Sigmoid colon (tissue), 7 donors: ENCODE results near the gene LACTBL1. TPM values are rescaled to one million over a fixed set of nuclear protein-coding genes. Genes with fewer than 3 reads are reported as not detected.

Experiments used
- DNase-seq: peaks from one replicate; pipeline ENCODE4 v3.0.0-alpha.2; 2019
- H3K27ac ChIP-seq, 4 donors: fragments of 200-600 bp; sonication (generic); one replicate each; pipeline ENCODE4 v1.5.1; 2016 to 2019; ENCODE audit warnings: mild to moderate bottlenecking in 1 of 4
- H3K27me3 ChIP-seq, 3 donors: fragments of 200-600 bp; sonication (generic); one replicate each; pipeline ENCODE4 v1.5.1; 2019; ENCODE audit warnings: mild to moderate bottlenecking in 1 of 3
- H3K36me3 ChIP-seq, 4 donors: fragments of 200-600 bp; sonication (generic); one replicate each; pipeline ENCODE4 v1.5.1; 2016 to 2019
- H3K4me1 ChIP-seq, 4 donors: fragments of 200-600 bp; sonication (generic); one replicate each; pipeline ENCODE4 v1.5.1; 2017 to 2019
- H3K4me3 ChIP-seq, 4 donors: fragments of 200-600 bp; sonication (generic); one replicate each; pipeline ENCODE4 v1.5.1; 2017 to 2019; ENCODE audit warnings: mild to moderate bottlenecking in 2 of 4, moderate library complexity in 1 of 4
- H3K9me3 ChIP-seq, 4 donors: fragments of 200-600 bp in 3 of 4; sonication (generic) in 3 of 4; one replicate each; pipeline versions ENCODE4 v1.5.1 to v1.6.1; 2013 to 2019
- CTCF ChIP-seq, 4 experiments: fragments of 450-650 bp in 3 of 4; fragments of 200-600 bp in 1 of 4; IDR thresholded peaks; one replicate each; pipeline ENCODE4 v1.5.1; 2016 to 2019; ENCODE audit warnings: antibody characterized with exemption in 4 of 4, mild to moderate bottlenecking in 3 of 4, moderate library complexity in 2 of 4
- EP300 ChIP-seq, 4 donors: sonication (generic); formaldehyde crosslinking; IDR thresholded peaks; one replicate each; pipeline ENCODE4 v1.6.1; 2017; ENCODE audit warnings: antibody characterized with exemption in 4 of 4
- POLR2A ChIP-seq, 2 donors: fragments of 450-650 bp; IDR thresholded peaks; one replicate each; pipeline ENCODE4 v1.6.1; 2016; ENCODE audit warnings: antibody characterized with exemption in 2 of 2, mild to moderate bottlenecking in 2 of 2, moderate library complexity in 2 of 2
- POLR2AphosphoS5 ChIP-seq, 4 donors: sonication (generic); formaldehyde crosslinking; IDR thresholded peaks; one replicate each; pipeline ENCODE4 v1.6.1; 2017; ENCODE audit warnings: antibody characterized with exemption in 4 of 4
- WGBS, 2 donors: extraction: QIAGEN DNeasy Blood & Tissue Kit; methylation state at CpG; one replicate each; pipeline ENCODE4 v1.1.7; 2013; 5-methylcytosine and 5-hydroxymethylcytosine counted together
- intact Hi-C: fragments of 100-400 bp; cut with DNase I; formaldehyde crosslinking; loops from one replicate; pipeline ENCODE4 v1.15.1; 2023
- polyA plus RNA-seq, 3 donors: library from polyadenylated mRNA; stranded (reverse); fragments of 200-250 nt; gene quantifications; one replicate each; pipeline ENCODE4 v1.2.3, GENCODE V29; 2013
- total RNA-seq, 4 donors: library from RNA; depleted of rRNA; stranded (reverse); fragments of >200 nt; gene quantifications; one replicate each; pipeline ENCODE4 v1.1.0, GENCODE V29; 2016
- donor health status: healthy with polysubstance abuse.
- donor health status: Bipolar disorder and iron deficiency.
- donor health status: healthy.

LACTBL1 gene
- total RNA-seq = not detected
- polyA plus RNA-seq = not detected

- no peak within 1 kb of the TSS for H3K4me3 ChIP-seq
- no peaks in the 10 kb centered on the region for H3K27me3 ChIP-seq
- intact Hi-C loops = no loop called here
- no peak for TF ChIP-seq CTCF (IDR thresholded peaks at IDR 0.05)
- TF ChIP-seq EP300 (IDR thresholded peaks at IDR 0.05) = no peak
- TF ChIP-seq POLR2AphosphoS5 (IDR thresholded peaks at IDR 0.05) = no peak
- TF ChIP-seq POLR2A (IDR thresholded peaks at IDR 0.05) = no peak
- H3K4me1 ChIP-seq = peaks cover 0 to 21% (median 10%) of the 10 kb centered on the region in 4 donors
- no peak for DNase-seq
- H3K9me3 ChIP-seq = no peaks in the 10 kb centered on the region
- H3K27ac ChIP-seq = no peak within 1 kb of the TSS
- WGBS, 2 donors = 81 to 86% methylated on average over 5 of the region's 5 CpGs
- H3K36me3 ChIP-seq = no peaks in the 10 kb centered on the region
Measured at GRCh38 chr1:22972760-22973159, at the start of gene LACTBL1. TSS of gene LACTBL1 (minus strand) at chr1:22972866. CDS start at chr1:22972316, 550 bp downstream.

GRCh38 chr1:23021834-23022233 lies 49.2 kb upstream of the LACTBL1 start:
- intact Hi-C loops = no loop called here
- no peaks in the 10 kb centered on the region for H3K9me3 ChIP-seq
- peaks cover 0 to 17% (median 14%) of the 10 kb centered on the region in 4 donors for H3K4me1 ChIP-seq
- TF ChIP-seq POLR2AphosphoS5 (IDR thresholded peaks at IDR 0.05) = no peak
- no peak for TF ChIP-seq CTCF (IDR thresholded peaks at IDR 0.05)
- TF ChIP-seq POLR2A (IDR thresholded peaks at IDR 0.05) = no peak
- no peak for TF ChIP-seq EP300 (IDR thresholded peaks at IDR 0.05)
- 86 to 94% methylated on average over 2 of the region's 2 CpGs for WGBS, 2 donors
- H3K27ac ChIP-seq = no peak overlapping the region
- H3K4me3 ChIP-seq = no peak overlapping the region
- no peaks in the 10 kb centered on the region for H3K27me3 ChIP-seq
- no peaks in the 10 kb centered on the region for H3K36me3 ChIP-seq
- DNase-seq = no peak

GRCh38 chr1:23020706-23021405 lies 48.2 kb upstream of the LACTBL1 start:
- no peaks in the 10 kb centered on the region for H3K36me3 ChIP-seq
- DNase-seq = no peak
- no peaks in the 10 kb centered on the region for H3K27me3 ChIP-seq
- no peaks in the 10 kb centered on the region for H3K9me3 ChIP-seq
- H3K27ac ChIP-seq = peak overlapping the region in 3 of 4 donors; percentile 92 to 97 (median 93)
- intact Hi-C loops = no loop called here
- TF ChIP-seq POLR2AphosphoS5 (IDR thresholded peaks at IDR 0.05) (no peak), CTCF (IDR thresholded peaks at IDR 0.05) (no peak), POLR2A (IDR thresholded peaks at IDR 0.05) (no peak), EP300 (IDR thresholded peaks at IDR 0.05) (no peak)
- H3K4me3 ChIP-seq = peak overlapping the region; percentile 79 to 99 (median 87)
- WGBS, 2 donors = 17 to 37% methylated on average over 7 of the region's 7 CpGs
- peaks cover 0 to 17% (median 14%) of the 10 kb centered on the region in 4 donors for H3K4me1 ChIP-seq

GRCh38 chr1:23019863-23020625 lies 47.4 kb upstream of the LACTBL1 start:
- intact Hi-C loops = loop anchor here (5.0 kb wide), 1 partner anchor 53 kb away; no protein-coding TSS in a partner anchor
- peak; percentile 67 for DNase-seq
- TF ChIP-seq CTCF (IDR thresholded peaks at IDR 0.05) = no peak
- TF ChIP-seq EP300 (IDR thresholded peaks at IDR 0.05) = no peak
- no peak for TF ChIP-seq POLR2A (IDR thresholded peaks at IDR 0.05)
- no peak for TF ChIP-seq POLR2AphosphoS5 (IDR thresholded peaks at IDR 0.05)
- Histone ChIP-seq H3K4me3 (peak overlapping the region; percentile 79 to 99 (median 87)), H3K4me1 (peaks cover 0 to 17% (median 14%) of the 10 kb centered on the region in 4 donors), H3K36me3 (no peaks in the 10 kb centered on the region), H3K27ac (peak overlapping the region; percentile 92 to 97 (median 93)), H3K27me3 (no peaks in the 10 kb centered on the region), H3K9me3 (no peaks in the 10 kb centered on the region)
- 0 to 1% methylated on average over 42 of the region's 42 CpGs for WGBS, 2 donors
